ENCODE data around the gene CRP. TPM values are rescaled to one million over a fixed set of nuclear protein-coding genes. Genes with fewer than 3 reads are reported as not detected.
"Not testable (repeated sequence)": the region's sequence is repeated elsewhere in the genome, so short reads cannot be mapped to it uniquely, and the experiment has no call there.

Gene CRP
- polyA plus RNA-seq (ENCODE audit: insufficient read length in 10 of 10) = not detected
- long read RNA-seq, donor 1 = 0 reads
- long read RNA-seq, donor 2 = 0 reads
- long read RNA-seq, donor 3 = 0 reads
- long read RNA-seq, donor 4 = 0 reads
- long read RNA-seq, donor 5 = 0 reads
- long read RNA-seq, donor 6 = 0 reads
- long read RNA-seq, donor 7 = 0 reads
- long read RNA-seq, donor 8 = 0 reads
- long read RNA-seq, donor 9 = 0 reads

- DNase-seq = no peak
These were observed at the start of gene CRP for GRCh38 chr1:159714529-159714928. Gene CRP (minus strand): TSS chr1:159714589. CDS start chr1:159714485, 104 bp downstream.

- DNase-seq = no peak
These were observed 49.3 kb upstream of the CRP start for GRCh38 chr1:159763686-159764085.

- no peak for DNase-seq
These were observed 42.0 kb upstream of the CRP start for GRCh38 chr1:159756397-159756796.

- DNase-seq = no peak
These were observed 41.1 kb upstream of the CRP start for GRCh38 chr1:159755451-159756007.

GRCh38 chr1:159753386-159753785 lies 39.0 kb upstream of the CRP start:
- DNase-seq = no peak

- no peak for DNase-seq
These were observed 37.8 kb upstream of the CRP start for GRCh38 chr1:159752135-159752580.

GRCh38 chr1:159751031-159751430 lies 36.6 kb upstream of the CRP start:
- no peak for DNase-seq

- no peak for DNase-seq
These were observed 36.2 kb upstream of the CRP start for GRCh38 chr1:159750621-159751020.

GRCh38 chr1:159749630-159750029 lies 35.2 kb upstream of the CRP start:
- no peak for DNase-seq

- DNase-seq = no peak
These were observed 34.0 kb upstream of the CRP start for GRCh38 chr1:159748370-159748769.

GRCh38 chr1:159746666-159747065 lies 32.3 kb upstream of the CRP start:
- DNase-seq = no peak

- DNase-seq = no peak
These were observed 29.4 kb upstream of the CRP start for GRCh38 chr1:159743651-159744410.

- no peak for DNase-seq
These were observed 23.0 kb upstream of the CRP start for GRCh38 chr1:159737238-159737916.

GRCh38 chr1:159723188-159723587 lies 8.8 kb upstream of the CRP start:
- DNase-seq = not testable (repeated sequence)

- no peak for DNase-seq
These were observed 5.6 kb upstream of the CRP start for GRCh38 chr1:159719990-159720389.

GRCh38 chr1:159715855-159716254 lies 1.5 kb upstream of the CRP start:
- no peak for DNase-seq

- DNase-seq = no peak
These were observed 2.3 kb downstream of the CRP start for GRCh38 chr1:159712080-159712479.

GRCh38 chr1:159707472-159708260 lies 6.7 kb downstream of the CRP start:
- no peak for DNase-seq

GRCh38 chr1:159705904-159706256 lies 8.5 kb downstream of the CRP start:
- DNase-seq = no peak

GRCh38 chr1:159705251-159705903 lies 9.0 kb downstream of the CRP start:
- DNase-seq = no peak

GRCh38 chr1:159704481-159704880 lies 9.9 kb downstream of the CRP start:
- no peak for DNase-seq
